ENCODE data around the gene CD58.
A peak's percentile ranks its signal among the peaks of the same experiment; 100 is the strongest.

CD58 gene

DNA sequence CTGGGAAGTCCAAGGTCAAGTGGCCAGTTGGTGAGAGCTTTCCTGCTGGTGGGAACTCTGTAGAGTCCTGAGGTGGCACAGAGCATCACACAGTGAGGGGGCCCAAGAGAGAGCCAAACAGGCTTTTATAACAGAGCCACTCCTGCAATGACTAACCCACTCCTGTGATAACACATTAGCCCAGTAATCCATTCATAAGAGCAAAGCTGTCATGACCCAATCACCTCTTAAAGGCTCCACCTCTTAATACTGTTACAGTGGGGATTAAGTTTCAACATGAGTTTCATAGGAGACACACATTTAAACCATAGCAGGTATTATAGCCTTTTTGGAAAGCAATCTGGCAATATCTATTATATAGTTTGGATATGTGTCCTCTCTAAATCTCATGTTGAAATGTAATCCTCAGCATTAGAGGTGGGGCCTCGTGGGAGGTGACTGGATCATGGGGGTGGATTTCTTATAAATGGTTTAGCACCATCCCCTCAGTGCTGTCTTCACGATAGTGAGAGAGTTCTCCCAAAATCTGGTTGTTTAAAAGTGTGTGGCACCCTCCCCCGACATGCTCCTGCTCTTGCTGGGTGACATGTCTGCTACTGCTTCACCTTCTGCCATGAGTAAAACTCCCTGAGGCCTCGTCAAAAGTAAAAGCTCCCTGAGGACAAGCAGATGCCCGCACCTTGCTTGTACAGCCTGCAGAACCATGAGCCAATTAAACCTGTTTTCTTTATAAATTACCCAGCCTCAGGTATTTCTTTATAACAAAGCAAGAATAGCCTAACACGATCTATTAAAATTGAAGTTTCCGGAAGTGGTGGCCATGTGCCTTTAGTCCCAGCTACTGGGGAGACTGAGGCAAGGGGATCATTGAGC is 64.5 kb downstream of the CD58 start:
- peak; percentile 18 for DNase-seq (ENCODE audit: low read depth)
- no peak overlapping the region for H3K4me3 ChIP-seq (ENCODE audit: control insufficient read depth, low read depth, low read length)

DNA sequence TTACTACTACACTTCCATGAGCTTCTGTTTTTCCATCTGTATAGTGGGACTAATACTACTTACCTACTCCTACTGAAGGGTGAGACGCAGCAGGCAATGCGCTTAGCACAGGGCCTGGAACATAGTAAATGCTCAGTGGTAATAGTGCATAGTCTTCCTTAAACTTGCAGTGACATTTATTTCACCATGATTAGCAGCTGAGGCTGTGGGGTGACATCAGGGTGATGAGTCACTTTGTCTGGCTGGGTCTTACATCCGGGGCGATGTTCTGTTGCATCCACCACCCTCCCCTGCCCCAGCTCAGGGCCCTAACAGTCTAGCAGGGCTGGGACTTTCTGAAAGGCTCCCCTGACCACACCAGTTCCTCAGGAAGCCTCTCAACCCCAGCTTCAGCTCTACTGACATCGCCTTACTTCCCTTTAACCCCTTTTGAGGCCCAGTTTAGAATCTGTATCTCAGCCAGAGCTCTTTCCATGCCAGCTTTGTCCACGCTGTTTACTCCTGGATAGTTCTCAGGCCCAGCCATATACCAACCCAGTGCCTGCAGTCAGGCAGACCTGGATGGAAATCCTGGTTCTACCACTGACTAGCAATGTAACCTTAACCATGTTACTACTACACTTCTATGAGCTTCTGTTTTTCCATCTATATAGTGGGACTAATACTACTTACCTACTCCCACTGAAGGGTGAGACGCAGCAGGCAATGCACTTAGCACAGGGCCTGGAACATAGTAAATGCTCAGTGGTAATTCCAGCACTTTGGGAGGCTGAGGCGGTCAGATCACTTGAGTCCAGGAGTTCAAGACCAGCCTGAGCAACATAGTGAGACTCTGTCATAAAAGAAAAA is 66.3 kb downstream of the CD58 start:
- peak; percentile 81 for DNase-seq (ENCODE audit: low read depth)
- H3K4me3 ChIP-seq (ENCODE audit: control insufficient read depth, low read depth, low read length) = no peak overlapping the region

More for the DNA sequence above, 64.5 kb downstream of the CD58 start:
- TF ChIP-seq CTCF (conservative IDR thresholded peaks at IDR 0.05; ENCODE audit: control insufficient read depth, insufficient read depth, low read depth, low read length) = no peak

GRCh38 chr1:116503546-116504307 is 67.1 kb downstream of the CD58 start:
- TF ChIP-seq CTCF (conservative IDR thresholded peaks at IDR 0.05; ENCODE audit: control insufficient read depth, insufficient read depth, low read depth, low read length) = no peak
- DNase-seq (ENCODE audit: low read depth) = no peak
- no peak overlapping the region for H3K4me3 ChIP-seq (ENCODE audit: control insufficient read depth, low read depth, low read length)

More for the DNA sequence above, 66.3 kb downstream of the CD58 start:
- no peak for TF ChIP-seq CTCF (conservative IDR thresholded peaks at IDR 0.05; ENCODE audit: control insufficient read depth, insufficient read depth, low read depth, low read length)

- no peak for TF ChIP-seq CTCF (conservative IDR thresholded peaks at IDR 0.05; ENCODE audit: control insufficient read depth, insufficient read depth, low read depth, low read length)
- H3K4me3 ChIP-seq (ENCODE audit: control insufficient read depth, low read depth, low read length) = no peak overlapping the region
- no peak for DNase-seq (ENCODE audit: low read depth)
Measured at GRCh38 chr1:116502671-116503314, 68.0 kb downstream of the CD58 start.

- H3K4me3 ChIP-seq (ENCODE audit: control insufficient read depth, low read depth, low read length) = no peak overlapping the region
- no peak for DNase-seq (ENCODE audit: low read depth)
- no peak for TF ChIP-seq CTCF (conservative IDR thresholded peaks at IDR 0.05; ENCODE audit: control insufficient read depth, insufficient read depth, low read depth, low read length)
Measured at GRCh38 chr1:116501870-116502244, 69.0 kb downstream of the CD58 start.
